GM19025 (cell line): ENCODE data around the gene CDY2B.
"Not testable (repeated sequence)": the region's sequence is repeated elsewhere in the genome, so short reads cannot be mapped to it uniquely, and the experiment has no call there.

ENCODE experiments used
- ATAC-seq: cut with Tn5 transposase; IDR thresholded peaks from one replicate; pipeline ENCODE4 v1.9.1; 2021; ENCODE audit warnings: mild to moderate bottlenecking, low read depth, moderate library complexity; ENCODE audit not compliant: unreplicated experiment

CDY2B gene, protein sequence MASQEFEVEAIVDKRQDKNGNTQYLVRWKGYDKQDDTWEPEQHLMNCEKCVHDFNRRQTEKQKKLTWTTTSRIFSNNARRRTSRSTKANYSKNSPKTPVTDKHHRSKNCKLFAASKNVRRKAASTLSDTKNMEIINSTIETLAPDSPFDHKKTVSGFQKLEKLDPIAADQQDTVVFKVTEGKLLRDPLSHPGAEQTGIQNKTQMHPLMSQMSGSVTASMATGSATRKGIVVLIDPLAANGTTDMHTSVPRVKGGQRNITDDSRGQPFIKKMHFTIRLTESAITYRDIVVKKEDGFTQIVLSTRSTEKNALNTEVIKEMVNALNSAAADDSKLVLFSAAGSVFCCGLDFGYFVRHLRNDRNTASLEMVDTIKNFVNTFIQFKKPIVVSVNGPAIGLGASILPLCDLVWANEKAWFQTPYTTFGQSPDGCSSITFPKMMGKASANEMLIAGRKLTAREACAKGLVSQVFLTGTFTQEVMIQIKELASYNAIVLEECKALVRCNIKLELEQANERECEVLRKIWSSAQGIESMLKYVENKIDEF

DNA sequence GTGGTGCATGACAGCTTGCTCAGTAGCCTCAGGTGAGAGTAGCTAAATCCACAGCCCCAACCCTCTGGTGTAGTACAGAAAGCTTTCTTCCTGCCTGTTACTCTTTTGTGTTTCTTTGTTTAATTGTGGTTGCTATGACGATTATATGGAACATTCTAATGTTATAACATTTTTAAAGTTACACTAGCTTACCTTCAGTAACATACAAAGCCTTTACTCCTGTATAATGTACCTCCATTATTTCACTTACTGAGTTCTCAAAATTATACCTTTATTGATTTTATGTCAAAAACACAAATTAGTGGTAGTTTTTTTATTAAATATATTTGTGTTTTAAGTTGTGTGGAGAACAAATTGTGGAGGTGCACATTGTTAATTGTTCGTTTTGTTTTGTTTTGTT, at the start of gene CDY2B:
TSS of gene CDY2B (minus strand) at position 101 of the 400 bp plus-strand sequence. CDS start 328 bp downstream, outside the sequence.
- not testable (repeated sequence) for ATAC-seq

DNA sequence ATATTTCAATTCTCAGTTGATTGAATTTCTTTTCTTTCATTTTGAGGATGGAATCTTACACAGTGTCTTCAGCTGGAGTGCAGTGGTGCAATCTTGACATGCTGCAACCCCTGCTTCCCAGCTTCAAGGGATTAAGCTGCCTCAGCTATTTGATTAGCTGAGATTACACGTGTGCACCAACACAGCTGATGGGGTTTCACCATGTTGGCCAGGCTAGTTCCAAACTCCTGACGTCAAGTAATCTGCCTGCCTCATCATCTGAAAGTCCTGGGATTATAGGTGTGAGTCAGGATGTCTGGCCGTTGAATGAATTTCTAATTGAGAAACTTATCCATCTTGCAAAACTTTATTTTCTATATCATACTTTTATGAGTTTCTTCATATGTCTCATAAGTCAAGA, 28.0 kb upstream of the CDY2B start:
- not testable (repeated sequence) for ATAC-seq

DNA sequence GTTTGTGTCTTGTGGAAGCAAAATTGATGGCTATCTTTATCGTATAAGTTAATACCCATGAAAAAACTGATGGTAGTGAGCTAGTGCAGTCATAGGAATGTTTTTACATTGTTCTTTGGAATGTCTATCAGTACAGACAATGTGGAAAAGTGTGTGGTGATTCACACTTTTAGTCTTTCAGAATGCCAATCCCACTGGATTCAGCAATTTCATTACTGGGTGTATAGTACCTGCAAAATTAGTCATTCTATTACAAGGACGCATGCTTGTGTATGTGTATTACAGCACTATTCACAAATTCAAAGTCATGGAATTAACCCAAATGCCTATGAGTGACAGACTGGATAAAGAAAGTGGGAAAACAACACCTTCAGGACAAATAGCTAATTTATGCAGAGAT, 27.3 kb upstream of the CDY2B start:
- not testable (repeated sequence) for ATAC-seq

DNA sequence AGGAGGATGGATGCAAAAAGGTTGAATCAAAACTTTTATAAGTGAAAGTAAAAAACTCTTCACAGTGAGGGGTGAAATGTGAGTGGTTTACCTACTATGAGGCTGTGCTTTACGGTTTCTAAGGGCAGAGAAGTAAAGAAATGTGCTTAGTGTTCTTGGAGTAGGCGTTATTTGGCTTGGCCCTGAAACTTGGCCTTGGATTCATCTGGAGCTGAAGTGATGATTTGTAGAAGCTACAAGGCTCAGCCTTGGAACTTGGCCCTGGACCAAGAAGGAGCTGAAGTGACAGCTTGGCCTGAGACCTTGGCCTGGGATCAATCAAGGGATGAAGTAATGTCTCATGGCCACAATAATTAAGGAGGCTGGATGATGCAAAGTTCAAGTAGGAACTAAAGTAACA, 1.7 kb upstream of the CDY2B start:
- not testable (repeated sequence) for ATAC-seq

DNA sequence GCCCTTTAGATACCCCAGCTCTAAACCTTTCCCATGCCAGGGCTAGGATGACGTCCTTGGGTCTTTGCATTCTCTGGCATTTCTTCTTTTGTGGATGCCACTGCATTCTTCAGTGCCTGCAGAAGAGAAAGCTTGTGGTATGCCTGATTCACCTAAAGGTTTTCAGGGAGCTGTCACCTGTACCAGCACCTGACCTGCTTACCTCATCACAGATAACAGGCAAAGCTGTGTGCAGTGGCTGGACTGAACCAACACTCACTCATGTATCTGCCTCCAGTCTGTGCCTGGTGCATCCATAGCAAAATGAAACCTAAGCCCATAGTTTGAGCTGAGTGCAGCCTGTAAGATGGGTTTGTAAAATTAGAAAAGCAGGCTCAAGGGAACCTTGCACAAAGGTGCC, 3.3 kb downstream of the CDY2B start:
- ATAC-seq: not testable (repeated sequence)

DNA sequence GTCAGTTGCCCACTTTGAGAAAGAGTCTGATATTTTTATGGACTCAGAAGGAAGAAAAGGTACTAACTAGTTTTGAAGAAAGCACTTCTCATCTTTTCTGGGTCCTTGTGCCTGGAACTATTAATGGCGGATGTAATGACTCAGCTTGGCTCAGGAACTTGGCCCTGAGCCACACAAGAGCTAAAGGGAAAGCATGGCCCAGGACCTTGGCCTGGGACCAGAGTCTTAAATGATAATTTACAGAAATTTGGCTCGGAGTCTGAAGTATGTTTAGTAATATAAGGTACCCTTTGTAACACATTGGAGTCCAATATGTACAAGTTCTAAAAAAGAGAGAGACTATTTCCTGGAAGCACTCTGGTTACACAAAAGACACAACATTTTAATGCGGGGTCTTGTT, 4.6 kb downstream of the CDY2B start:
- not testable (repeated sequence) for ATAC-seq

DNA sequence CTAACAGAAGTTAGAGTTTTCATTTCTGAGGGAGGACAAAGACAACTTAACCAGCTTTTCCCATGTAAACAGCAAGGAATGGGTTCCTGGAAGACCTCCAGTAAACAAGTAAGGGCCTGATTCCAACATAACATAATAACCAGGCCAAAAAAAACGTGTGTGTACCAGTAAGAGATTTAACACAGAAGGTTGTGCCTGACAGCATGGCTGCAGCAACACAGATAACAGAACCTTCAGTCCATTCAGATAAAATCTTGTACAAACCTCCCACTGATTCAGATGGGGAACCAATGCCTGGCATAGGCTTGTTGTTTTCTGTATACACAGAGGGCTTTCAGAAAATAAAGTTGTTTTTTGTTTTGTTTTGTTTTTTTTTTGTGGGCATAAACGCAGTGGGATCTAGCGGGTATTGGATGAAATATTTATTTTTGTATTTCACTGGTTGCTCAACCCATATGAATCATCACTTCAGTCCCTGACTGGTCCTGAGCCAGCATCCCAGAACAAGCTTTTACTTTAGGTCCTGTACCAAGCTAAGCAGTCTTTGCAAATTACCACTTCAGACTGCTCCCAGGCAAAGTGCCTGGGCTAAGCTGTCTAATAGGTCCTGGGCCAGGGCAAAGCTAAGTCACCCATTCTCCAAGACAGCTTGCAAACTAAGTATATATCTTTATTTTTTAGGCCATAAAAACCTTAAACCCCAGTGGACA, 8.7 kb downstream of the CDY2B start:
- ATAC-seq: not testable (repeated sequence)

DNA sequence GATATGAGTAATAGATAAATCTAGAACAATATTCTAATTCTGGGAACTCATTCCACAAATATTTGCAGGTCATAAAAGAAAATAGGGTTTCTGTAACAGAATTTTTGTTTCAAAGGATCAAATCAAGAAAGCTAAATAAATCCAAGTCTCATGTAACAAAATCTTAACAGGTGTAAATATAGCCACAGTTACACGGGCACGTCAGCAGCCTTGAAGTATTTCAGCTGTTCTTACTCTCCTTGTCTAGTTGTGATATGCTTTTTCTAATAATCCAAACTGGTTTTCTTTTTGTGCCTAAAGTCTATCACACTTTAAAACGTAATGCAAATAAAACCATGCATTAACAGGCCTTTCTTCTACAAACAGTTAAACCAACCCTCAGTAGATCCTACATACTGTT, 9.3 kb downstream of the CDY2B start:
- ATAC-seq: not testable (repeated sequence)

DNA sequence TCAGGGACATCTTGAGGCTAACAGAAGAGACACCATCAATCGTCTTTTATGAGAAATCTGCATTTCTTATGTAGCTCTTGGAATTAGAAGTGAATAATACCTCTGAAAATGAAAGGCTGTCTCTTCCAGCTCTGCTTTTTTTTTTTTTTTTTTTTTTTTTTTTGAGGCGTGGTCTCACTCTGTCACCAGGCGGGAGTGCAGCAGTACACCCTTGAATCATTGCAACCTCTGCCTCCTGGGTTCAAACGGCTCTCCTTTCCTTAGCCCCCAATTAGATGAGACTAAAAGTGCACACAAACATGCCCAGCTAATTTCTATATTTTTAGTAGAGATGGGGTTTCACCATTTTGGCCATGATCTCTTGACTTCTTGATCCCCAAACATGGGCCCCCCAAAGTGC, 12.2 kb downstream of the CDY2B start:
- not testable (repeated sequence) for ATAC-seq

DNA sequence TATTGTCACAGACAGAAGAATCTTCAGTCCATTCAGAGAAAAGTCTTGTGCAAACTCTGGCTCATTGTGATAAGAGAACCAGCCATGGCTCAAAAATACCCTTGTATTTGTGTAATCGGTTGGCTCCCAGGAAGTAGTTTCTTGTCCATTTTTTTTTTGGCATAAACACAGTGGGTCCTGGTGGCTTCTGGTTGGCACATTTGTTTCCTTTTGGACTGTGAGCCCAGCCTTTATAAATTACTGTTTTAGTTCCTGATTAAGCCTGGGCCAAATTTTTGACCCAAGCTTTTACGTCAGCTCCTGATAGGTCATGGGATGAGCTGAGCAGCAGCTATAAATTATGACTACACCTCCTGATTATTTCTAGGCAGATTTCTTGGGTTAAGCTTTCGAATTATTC, 19.4 kb downstream of the CDY2B start:
- not testable (repeated sequence) for ATAC-seq

DNA sequence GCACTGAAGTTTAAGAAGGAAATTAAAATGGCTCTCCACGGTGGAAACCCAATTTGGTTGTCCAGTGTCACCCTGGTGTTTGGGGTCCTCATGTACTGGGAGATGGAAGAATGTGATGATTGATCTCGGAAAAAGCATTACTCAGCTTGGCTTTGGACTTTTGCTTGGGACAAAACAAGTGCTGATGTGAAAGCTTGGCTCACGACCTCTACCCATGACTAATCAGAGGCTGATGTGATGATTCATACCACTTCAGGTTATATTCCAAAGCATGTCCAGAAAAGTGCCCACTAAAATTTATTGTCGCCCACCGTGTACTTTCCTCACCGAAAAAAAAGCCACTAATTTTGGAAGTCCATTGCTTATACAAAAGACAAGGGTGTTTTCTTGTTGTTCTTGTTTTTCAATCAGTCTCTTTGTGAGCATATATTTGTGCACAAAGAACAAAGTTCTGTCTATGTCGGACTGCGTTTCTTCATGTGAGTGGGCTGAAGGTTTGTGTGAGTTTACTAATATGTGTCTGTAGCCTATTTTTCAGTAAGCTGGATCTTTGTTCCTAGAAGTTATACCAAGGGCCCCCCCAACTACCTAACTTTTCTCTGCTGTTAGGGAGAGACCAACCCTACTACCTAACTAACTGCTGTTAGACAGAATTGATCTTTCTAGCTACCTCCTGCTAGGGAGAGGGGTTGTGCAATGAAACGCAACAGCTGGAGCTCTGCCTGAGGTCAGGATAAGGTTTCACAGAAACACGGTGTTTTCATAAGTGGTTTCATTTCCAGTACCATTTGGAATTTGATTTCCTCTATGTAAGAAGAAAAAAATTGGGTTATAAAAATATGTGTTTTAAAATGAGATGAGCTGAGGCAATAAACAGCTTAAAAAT, 22.8 kb downstream of the CDY2B start:
- ATAC-seq: not testable (repeated sequence)

DNA sequence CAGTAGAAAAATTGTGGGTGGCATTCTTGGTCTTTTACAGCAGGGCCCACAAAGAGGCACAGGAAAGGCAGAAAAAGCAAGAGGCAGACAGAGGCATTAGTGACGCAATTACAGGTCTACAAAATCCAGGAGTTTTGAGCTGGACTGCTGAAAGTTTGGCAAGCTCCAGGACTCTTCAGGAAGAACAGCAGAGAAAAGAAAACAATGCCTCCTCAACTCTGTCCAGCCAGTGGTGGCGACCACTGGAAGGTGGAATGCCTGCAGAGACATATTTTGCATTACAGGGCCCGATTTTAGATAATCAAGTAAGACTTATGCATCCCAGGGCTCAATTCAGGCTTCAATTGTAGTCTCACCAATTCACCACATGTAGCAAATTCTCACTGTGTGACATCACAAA, 23.5 kb downstream of the CDY2B start:
- ATAC-seq: not testable (repeated sequence)

DNA sequence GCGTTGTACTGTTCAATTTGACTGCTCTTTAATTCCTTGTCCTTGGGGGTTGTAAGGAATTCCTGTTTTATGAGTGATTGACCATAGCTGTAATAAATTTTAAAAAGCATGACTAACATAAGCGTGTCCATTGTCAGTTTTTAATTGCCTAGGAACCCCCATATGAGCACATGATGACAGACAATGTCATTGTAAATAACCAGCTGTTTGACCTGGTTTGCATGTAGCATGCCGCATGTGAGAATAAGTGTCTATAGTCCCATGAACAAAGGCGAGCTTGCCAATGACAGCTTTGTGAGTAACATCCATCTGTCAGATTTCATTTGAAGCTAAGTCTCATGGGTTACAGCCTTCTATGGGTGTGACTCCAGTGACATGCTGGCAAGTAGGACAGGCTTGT, 30.9 kb downstream of the CDY2B start:
- not testable (repeated sequence) for ATAC-seq

DNA sequence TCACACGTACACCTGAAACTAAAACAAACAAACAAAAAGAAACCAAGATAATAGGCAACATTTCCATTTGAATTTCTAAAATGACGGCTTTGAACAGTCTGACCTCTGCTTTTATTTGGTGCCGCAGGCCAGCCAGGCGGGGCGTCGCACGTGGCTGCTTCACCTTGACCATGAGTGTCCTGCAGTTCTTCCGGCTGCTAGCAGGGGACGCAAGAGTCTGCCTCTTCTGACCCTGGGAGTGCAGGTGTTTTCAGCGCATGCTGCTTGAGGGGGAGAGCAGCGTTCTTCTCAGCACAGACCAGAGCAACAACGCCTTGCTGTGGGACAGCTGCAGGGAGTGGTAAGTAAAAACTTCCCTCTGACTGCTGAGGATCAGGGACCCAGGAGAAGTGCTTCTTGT, 47.9 kb downstream of the CDY2B start:
- ATAC-seq: not testable (repeated sequence)
